Left colon (tissue), 2 donors: ENCODE data around the gene ARSJ. TPM values are rescaled to one million over a fixed set of nuclear protein-coding genes. Genes with fewer than 3 reads are reported as not detected.
"Not testable (repeated sequence)": the region's sequence is repeated elsewhere in the genome, so short reads cannot be mapped to it uniquely, and the experiment has no call there.

Experiments used
- ATAC-seq: fragments of 200-7000 bp; cut with Tn5 transposase; one replicate; pipeline ENCODE4 v1.9.1; 2020; ENCODE audit warnings: mild to moderate bottlenecking, moderate library complexity
- DNase-seq, 2 donors: peaks; one replicate each; pipeline ENCODE4 v3.0.0-alpha.2; 2020
- intact Hi-C, 2 donors: fragments of 100-400 bp; cut with DNase I in 1 of 2; cut with micrococcal nuclease in 1 of 2; formaldehyde crosslinking; loops; one replicate each; pipeline versions ENCODE4 v1.11.2 to v1.14.0; 2022; cut with DNase I, micrococcal nuclease
- total RNA-seq, 2 donors: library from RNA; stranded (reverse); fragmentation: NEBNext Ultra II Directional; extraction: Animal tissue kit (Norgen Biotek cat#: 25700); gene quantifications; one replicate each; pipeline ENCODE4 v1.2.1, GENCODE V29; 2021
- donor health status: DM: no; HTN: no; CAD: no.
- donor health status: DM: yes; HTN: yes; CAD: no.

The ARSJ gene
- total RNA-seq, 2 donors from 2014 or later, result 9.3 to 10.6 TPM

GRCh38 chr4:113962719-113963265 is 16.7 kb downstream of the ARSJ start:
- intact Hi-C loops, result no loop called here

GRCh38 chr4:113962016-113962347 is 17.5 kb downstream of the ARSJ start:
- DNase-seq, result no peak
- no peak for ATAC-seq
- intact Hi-C loops, result no loop called here

More at GRCh38 chr4:113962719-113963265, 16.7 kb downstream of the ARSJ start:
- no peak for DNase-seq
- peak; percentile 59 for ATAC-seq

- ATAC-seq (peak; percentile 29), DNase-seq (no peak)
- intact Hi-C loops, result no loop called here
Observed at GRCh38 chr4:113960684-113961321, 18.6 kb downstream of the ARSJ start.

GRCh38 chr4:113959539-113959937 is 19.9 kb downstream of the ARSJ start:
- intact Hi-C loops, result no loop called here
- no peak for ATAC-seq
- no peak for DNase-seq

DNA sequence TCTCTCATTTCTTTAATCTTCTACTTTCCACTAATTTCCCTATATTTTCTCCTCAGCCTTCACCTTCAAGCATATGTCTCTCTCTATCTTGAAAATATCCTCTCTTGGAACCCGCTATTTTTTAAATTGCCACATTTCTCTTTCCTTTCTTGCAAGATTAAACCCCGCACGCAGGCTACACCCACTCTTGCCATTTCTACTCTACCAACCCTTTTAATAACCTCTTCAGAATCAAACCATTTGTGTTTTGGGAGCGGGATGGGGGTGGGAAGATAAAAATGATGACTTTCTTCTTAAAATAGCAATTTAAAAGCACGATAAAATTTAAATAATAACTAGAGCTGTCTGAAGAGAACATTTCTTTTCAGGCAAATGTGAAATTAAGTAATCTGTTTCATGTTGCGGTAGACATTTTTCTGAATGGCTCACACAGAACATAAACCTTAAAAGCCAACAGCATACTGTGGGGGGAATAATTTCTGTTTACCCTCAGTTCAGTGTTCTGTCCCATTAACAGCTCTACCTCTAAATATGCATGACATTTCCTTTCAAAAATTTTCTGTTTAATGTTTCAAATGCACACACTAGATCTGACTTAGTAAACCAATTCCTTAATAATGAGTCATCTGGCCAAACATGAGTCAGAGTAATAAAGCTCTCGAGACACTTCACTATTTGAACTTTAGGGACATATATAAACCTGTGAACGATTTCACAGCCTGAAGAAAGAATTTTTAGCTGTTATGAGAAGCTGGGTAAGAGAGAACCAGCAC is 20.5 kb downstream of the ARSJ start:
- DNase-seq, result no peak
- peak; percentile 88 for ATAC-seq
- intact Hi-C loops, result no loop called here

DNA sequence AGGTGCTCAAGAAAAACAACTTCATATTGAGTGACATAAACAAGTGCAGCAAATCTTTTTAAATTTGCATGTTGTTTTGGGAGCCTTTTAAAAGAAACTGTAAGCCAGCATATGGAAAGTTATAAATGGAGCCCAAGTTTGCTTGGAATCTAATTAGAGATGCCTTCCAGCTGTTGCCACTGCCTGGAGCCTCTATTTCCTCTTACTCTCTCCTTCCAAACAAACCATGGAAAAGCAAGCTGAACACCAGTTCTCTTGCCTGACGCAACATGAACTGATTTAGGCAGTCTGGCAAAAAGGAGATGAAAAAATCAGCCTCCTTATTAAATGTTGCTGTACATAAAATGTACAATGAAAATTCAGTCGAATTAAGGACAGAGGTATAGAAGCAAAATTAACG is 21.5 kb downstream of the ARSJ start:
- DNase-seq, result no peak
- intact Hi-C loops, result no loop called here
- no peak for ATAC-seq

GRCh38 chr4:113955948-113956347 is 23.5 kb downstream of the ARSJ start:
- intact Hi-C loops, result no loop called here
- ATAC-seq, result no peak
- no peak for DNase-seq

- DNase-seq, result no peak
- peak; percentile 22 for ATAC-seq
- intact Hi-C loops, result no loop called here
Observed at GRCh38 chr4:113955411-113955810, 24.0 kb downstream of the ARSJ start.

DNA sequence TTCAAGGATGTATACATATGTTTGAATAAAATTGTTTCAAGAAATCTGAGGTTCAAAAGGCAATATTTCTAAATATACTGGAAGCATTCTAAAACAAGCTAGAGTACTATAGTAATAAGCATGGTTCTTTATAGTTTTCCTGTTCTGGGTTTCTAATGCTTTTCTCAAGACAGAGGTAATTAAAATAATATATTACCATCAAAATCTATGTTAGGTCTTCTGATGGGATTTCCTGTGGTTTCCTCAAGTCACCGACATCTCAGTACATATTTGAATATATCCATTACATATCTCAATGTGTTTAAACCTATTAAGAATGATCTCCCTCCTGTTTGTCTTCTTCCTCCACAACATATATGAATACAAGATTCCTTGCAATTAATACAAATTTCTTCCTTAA is 25.6 kb downstream of the ARSJ start:
- no peak for ATAC-seq
- intact Hi-C loops, result no loop called here
- no peak for DNase-seq

- ATAC-seq, result peak; percentile 71
- intact Hi-C loops, result no loop called here
- DNase-seq, result no peak
Observed at GRCh38 chr4:113952452-113953029, 26.9 kb downstream of the ARSJ start.

DNA sequence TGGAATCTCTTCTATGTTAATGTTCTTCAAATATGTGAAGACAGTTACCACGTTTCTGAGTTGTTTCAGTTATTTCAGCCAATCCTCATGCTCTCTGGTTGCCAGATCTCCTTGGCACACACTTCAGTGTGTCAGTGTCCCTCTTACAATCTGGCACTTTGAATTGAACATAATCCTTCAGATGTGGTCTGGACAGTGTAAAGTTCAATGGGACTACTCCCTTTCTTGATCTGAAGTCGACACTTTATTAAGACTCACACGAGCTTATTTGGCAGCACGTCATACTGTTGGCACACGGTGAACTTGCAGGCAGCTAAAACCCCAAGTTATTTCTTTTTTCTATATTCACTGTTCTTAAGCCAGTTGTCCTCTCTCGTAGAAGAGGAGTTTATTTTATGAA is 28.2 kb downstream of the ARSJ start:
- intact Hi-C loops, result no loop called here
- peak in 1 of 2 donors; percentile 22 for DNase-seq

GRCh38 chr4:113950207-113950606 is 29.2 kb downstream of the ARSJ start:
- intact Hi-C loops, result no loop called here
- ATAC-seq, result peak; percentile 37
- DNase-seq, result no peak

More for the DNA sequence above, 28.2 kb downstream of the ARSJ start:
- peak; percentile 95 for ATAC-seq

DNA sequence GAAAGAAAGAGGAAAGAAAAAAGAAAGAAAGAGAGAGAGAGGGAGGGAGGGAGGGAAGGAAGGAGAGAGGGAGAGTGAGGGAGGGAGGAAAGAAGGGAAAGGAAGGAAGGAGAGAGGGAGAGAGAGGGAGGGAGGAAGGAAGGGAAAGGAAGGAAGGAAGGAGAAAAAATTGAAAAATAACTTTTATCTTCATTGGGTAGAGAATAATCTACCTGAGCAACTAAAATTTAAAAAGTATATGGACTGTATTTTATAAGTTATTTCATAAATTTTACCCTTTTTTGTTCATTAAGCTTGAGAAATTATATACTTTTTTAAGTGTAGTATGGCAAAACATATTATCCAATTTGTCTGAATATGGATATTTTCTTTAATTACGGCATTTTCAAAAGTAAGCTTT is 32.0 kb downstream of the ARSJ start:
- intact Hi-C loops, result no loop called here
- DNase-seq (no peak), ATAC-seq (no peak)

DNA sequence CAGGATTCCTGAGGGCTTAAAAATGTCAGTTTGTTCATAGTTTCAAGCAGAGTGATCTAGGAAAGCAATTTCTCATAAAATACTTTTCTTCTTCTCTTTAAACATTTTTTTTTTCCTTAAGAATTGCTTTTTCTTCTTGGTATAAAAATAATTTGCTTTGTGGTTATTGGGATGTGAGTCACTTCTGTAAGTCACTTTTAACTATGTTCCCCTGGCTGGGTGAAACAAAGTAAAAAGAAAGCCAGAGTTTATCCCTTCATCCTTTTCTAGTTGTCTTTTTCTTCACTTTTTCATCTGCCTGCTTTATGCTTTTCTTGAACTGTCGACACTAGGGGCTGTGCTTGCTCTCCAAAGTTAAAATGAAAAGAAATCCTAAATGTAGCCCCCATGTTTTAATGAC is 33.5 kb downstream of the ARSJ start:
- intact Hi-C loops, result no loop called here
- DNase-seq (no peak), ATAC-seq (no peak)

GRCh38 chr4:113943863-113944262 is 35.6 kb downstream of the ARSJ start:
- DNase-seq, result no peak
- intact Hi-C loops, result no loop called here
- ATAC-seq, result no peak

GRCh38 chr4:113943085-113943484 is 36.4 kb downstream of the ARSJ start:
- no peak for ATAC-seq
- intact Hi-C loops, result no loop called here
- no peak for DNase-seq

GRCh38 chr4:113941836-113942235 is 37.6 kb downstream of the ARSJ start:
- intact Hi-C loops, result no loop called here
- no peak for ATAC-seq
- no peak for DNase-seq

GRCh38 chr4:113940103-113940502 is 39.3 kb downstream of the ARSJ start:
- DNase-seq, ATAC-seq, intact Hi-C loops: not testable (repeated sequence)

DNA sequence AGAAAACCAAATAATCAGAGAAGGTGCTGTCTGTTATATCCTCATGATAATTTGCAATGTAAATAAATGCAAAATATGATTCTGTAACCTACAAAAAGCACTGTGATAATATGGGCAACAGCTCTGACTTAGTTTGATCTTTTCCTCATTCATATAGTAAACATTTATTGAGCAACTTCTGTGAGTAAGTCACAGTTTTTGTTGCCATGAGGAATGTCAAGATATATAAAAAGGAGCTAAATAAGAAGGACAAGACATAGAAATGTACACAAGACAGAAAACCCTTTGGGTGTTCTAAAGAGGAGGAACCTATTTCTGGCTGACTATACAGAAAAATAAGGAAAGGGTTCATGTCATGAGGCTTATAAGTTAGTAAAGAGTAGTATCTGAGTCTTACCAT is 44.3 kb downstream of the ARSJ start:
- intact Hi-C loops, result no loop called here
- DNase-seq (no peak), ATAC-seq (no peak)

GRCh38 chr4:113924706-113925105 is 54.7 kb downstream of the ARSJ start:
- ATAC-seq, DNase-seq, intact Hi-C loops: not testable (repeated sequence)
